ENCODE data around the gene MAP3K7.

DNA sequence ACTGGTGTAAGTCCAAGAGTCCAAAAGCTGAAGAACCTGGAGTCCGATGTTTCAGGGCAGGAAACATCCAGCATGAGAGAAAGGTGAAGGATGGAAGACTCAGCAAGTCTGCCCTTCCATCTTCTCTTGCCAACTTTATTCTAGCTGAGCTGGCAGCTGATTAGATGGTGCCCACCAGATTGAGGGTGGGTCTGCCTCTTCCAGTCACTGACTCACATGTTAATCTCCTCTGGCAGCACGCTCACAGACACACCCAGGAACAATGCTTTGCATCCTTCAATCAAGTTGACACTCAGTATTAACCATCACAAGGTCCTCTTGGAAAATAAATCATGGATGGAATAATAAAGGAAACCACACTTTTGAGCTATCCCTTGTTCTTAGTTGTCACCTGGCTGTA, 121.2 kb downstream of the MAP3K7 start:
- TF ChIP-seq CTCF (IDR thresholded peaks at IDR 0.05) (no peak), EZH2 (IDR thresholded peaks at IDR 0.05) (no peak), EZH2phosphoT487 (IDR thresholded peaks at IDR 0.05) (no peak)

All from neural progenitor cell (in vitro differentiated cells).